ENCODE measurements around the gene IL6R. TPM values are rescaled to one million over a fixed set of nuclear protein-coding genes. Genes with fewer than 3 reads are reported as not detected.

IL6R gene
- total RNA-seq, 4 donors from 2014 or later = 271 to 435 (median 367) TPM

GRCh38 chr1:154416471-154417337 is 11.6 kb downstream of the IL6R start:
- H3K27me3 ChIP-seq = no peaks in the 10 kb centered on the region
- intact Hi-C loops (cut with DNase I; ENCODE audit: low total_unique reads) (loop anchor here (5.0 kb wide), 1 partner anchor 224 kb away; the partner anchor contains the start of gene TPM3), in situ Hi-C loops (cut with MboI; ENCODE audit: low sequenced_read_pairs in 4 of 4) (no loop called here)
- no peak overlapping the region for H3K4me3 ChIP-seq
- ATAC-seq (no peak), DNase-seq (no peak)
- TF ChIP-seq CTCF (IDR thresholded peaks at IDR 0.05 in 4 of 5, conservative IDR thresholded peaks at IDR 0.05 in 1 of 5) (no peak), POLR2A (IDR thresholded peaks at IDR 0.05) (no peak)
- peak overlapping the region; percentile 99 to 100 (median 100) for H3K27ac ChIP-seq
- no peaks in the 10 kb centered on the region for H3K36me3 ChIP-seq
- peaks cover 87 to 90% of the 10 kb centered on the region in 2 donors for H3K4me1 ChIP-seq
- H3K9me3 ChIP-seq = no peaks in the 10 kb centered on the region

- Histone ChIP-seq H3K36me3 (no peaks in the 10 kb centered on the region), H3K27me3 (no peaks in the 10 kb centered on the region), H3K4me3 (no peak overlapping the region), H3K27ac (peak overlapping the region; percentile 99 to 100 (median 100)), H3K4me1 (peaks cover 92 to 93% of the 10 kb centered on the region in 2 donors), H3K9me3 (no peaks in the 10 kb centered on the region)
- intact Hi-C loops (cut with DNase I; ENCODE audit: low total_unique reads) = loop anchor here (5.0 kb wide), 1 partner anchor 225 kb away; the partner anchor contains the start of gene TPM3
- in situ Hi-C loops (cut with MboI; ENCODE audit: low sequenced_read_pairs in 4 of 4) = no loop called here
- ATAC-seq (no peak), DNase-seq (no peak)
- no peak for TF ChIP-seq CTCF (IDR thresholded peaks at IDR 0.05 in 4 of 5, conservative IDR thresholded peaks at IDR 0.05 in 1 of 5)
- TF ChIP-seq POLR2A (IDR thresholded peaks at IDR 0.05) = no peak
These were observed 12.1 kb downstream of the IL6R start for GRCh38 chr1:154417338-154417608.

- H3K9me3 ChIP-seq = no peaks in the 10 kb centered on the region
- no peaks in the 10 kb centered on the region for H3K27me3 ChIP-seq
- intact Hi-C loops (cut with DNase I; ENCODE audit: low total_unique reads) (loop anchor here (5.0 kb wide), 1 partner anchor 226 kb away; the partner anchor contains the start of gene TPM3), in situ Hi-C loops (cut with MboI; ENCODE audit: low sequenced_read_pairs in 4 of 4) (no loop called here)
- peak overlapping the region; percentile 12 to 35 (median 22) for H3K4me3 ChIP-seq
- peaks cover 95 to 96% of the 10 kb centered on the region in 2 donors for H3K4me1 ChIP-seq
- H3K36me3 ChIP-seq = no peaks in the 10 kb centered on the region
- peak overlapping the region; percentile 99 to 100 (median 100) for H3K27ac ChIP-seq
- ATAC-seq = peak; percentile 40 to 46
- DNase-seq = peak; percentile 94 to 97
- TF ChIP-seq POLR2A (IDR thresholded peaks at IDR 0.05) = peak; percentile 52 to 59
- no peak for TF ChIP-seq CTCF (IDR thresholded peaks at IDR 0.05 in 4 of 5, conservative IDR thresholded peaks at IDR 0.05 in 1 of 5)
These were observed 13.1 kb downstream of the IL6R start for GRCh38 chr1:154418062-154418921.

- TF ChIP-seq POLR2A (IDR thresholded peaks at IDR 0.05) (peak; percentile 27 to 30), CTCF (IDR thresholded peaks at IDR 0.05 in 4 of 5, conservative IDR thresholded peaks at IDR 0.05 in 1 of 5) (no peak)
- Histone ChIP-seq H3K27me3 (no peaks in the 10 kb centered on the region), H3K4me1 (peaks cover 96% of the 10 kb centered on the region in 2 donors), H3K27ac (peak overlapping the region; percentile 99 to 100 (median 100)), H3K9me3 (no peaks in the 10 kb centered on the region), H3K4me3 (peak overlapping the region; percentile 12 to 43 (median 24)), H3K36me3 (no peaks in the 10 kb centered on the region)
- DNase-seq (peak; percentile 75 to 78), ATAC-seq (peak; percentile 46 to 51)
- intact Hi-C loops (cut with DNase I; ENCODE audit: low total_unique reads) (loop anchor here (1.0 to 5.0 kb wide), 2 partner anchors 13 to 227 kb away; partner anchors contain the start of gene TPM3), in situ Hi-C loops (cut with MboI; ENCODE audit: low sequenced_read_pairs in 4 of 4) (no loop called here)
These were observed 13.9 kb downstream of the IL6R start for GRCh38 chr1:154418923-154419619.
